K562 (cell line): ENCODE results near the gene FOXJ1. TPM values are rescaled to one million over a fixed set of nuclear protein-coding genes. Genes with fewer than 3 reads are reported as not detected.
A peak's percentile ranks its signal among the peaks of the same experiment; 100 is the strongest.

Experiments
- ATAC-seq: fragments of 200-7000 bp; cut with Tn5 transposase; 3 replicates; pipeline ENCODE4 v1.9.1; 2020; ENCODE audit warnings: moderate library complexity
- BruUV-seq: library from RNA; stranded (reverse); fragments of 400-500 nt; replicated peaks from 2 replicates; lab custom pipeline; 2021; lab: Mats Ljungman, UMichigan
- CTCF ChIA-PET: fragments of 300-600 bp; formaldehyde crosslinking; extraction: SDS; loops from one replicate; lab custom pipeline; 2021; ENCODE audit warnings: low intra/inter-chr PET ratio; lab: Yijun Ruan, JAX
- POLR2A ChIA-PET: fragments of 300-600, 350-650 bp; sonication (Branson Sonifier 250); formaldehyde crosslinking; extraction: SDS; loops from one replicate; lab custom pipeline; 2021; ENCODE audit warnings: antibody characterized with exemption, inconsistent platforms; lab: Yijun Ruan, JAX
- DNase-seq, 4 experiments: peaks; one replicate each; pipeline versions ENCODE4 v3.0.0 to v3.0.0-alpha.2; 2011 to 2018; ENCODE audit warnings: low spot score in 3 of 4, mixed read lengths in 3 of 4; ENCODE audit errors: extremely low read depth in 1 of 4
- FAIRE-seq: peaks from 2 replicates; lab custom pipeline; 2011; peaks lifted over from hg19 to GRCh38; lab: Jason Lieb, UNC
- H2AFZ ChIP-seq: 2 replicates; pipeline ENCODE4 v1.6.0; 2011; ENCODE audit warnings: low read depth, low read length, control low read depth, inconsistent platforms
- H3K27ac ChIP-seq: fragments of 200-600 bp; 3 replicates; pipeline ENCODE4 v1.8.0; 2011; ENCODE audit warnings: low read depth, mild to moderate bottlenecking, control low read depth, inconsistent platforms, low read length, moderate library complexity, mixed read lengths; ENCODE audit errors: extremely low read depth
- H3K27me3 ChIP-seq, 2 experiments: fragments of 300-600 bp in 1 of 2; 2 replicates in 1 of 2; 3 replicates in 1 of 2; pipeline versions ENCODE4 v1.6.0 to v1.8.0; 2011; ENCODE audit warnings: inconsistent platforms in 2 of 2, low read length in 2 of 2, mild to moderate bottlenecking in 1 of 2, mixed read lengths in 1 of 2, moderate library complexity in 1 of 2; ENCODE audit not compliant: control insufficient read depth in 2 of 2, insufficient read depth in 2 of 2
- H3K36me3 ChIP-seq: fragments of 300-600 bp; 3 replicates; pipeline ENCODE4 v1.8.0; 2011; ENCODE audit warnings: mild to moderate bottlenecking, low read length, inconsistent platforms; ENCODE audit not compliant: control insufficient read depth, insufficient read depth
- H3K4me1 ChIP-seq, 2 experiments: fragments of 200-600 bp in 1 of 2; replicated peaks in 1 of 2; 2 replicates in 1 of 2; 3 replicates in 1 of 2; pipeline versions ENCODE4 v1.5.1 to v1.8.0; 2011; ENCODE audit warnings: inconsistent platforms in 2 of 2, low read length in 2 of 2, mild to moderate bottlenecking in 1 of 2, mixed read lengths in 1 of 2, moderate library complexity in 1 of 2; ENCODE audit not compliant: control insufficient read depth in 2 of 2, insufficient read depth in 2 of 2
- H3K4me2 ChIP-seq: 2 replicates; pipeline ENCODE4 v1.6.1; 2011; ENCODE audit warnings: low read length, control low read depth, inconsistent platforms, mixed read lengths; ENCODE audit not compliant: insufficient read depth
- H3K4me3 ChIP-seq: fragments of 200-600 bp; sonication (generic), shearing (Covaris generic); 2 replicates; pipeline ENCODE4 v1.5.1; 2016; ENCODE audit warnings: control low read depth, inconsistent platforms
- H3K79me2 ChIP-seq: fragments of 200-600 bp; 3 replicates; pipeline ENCODE4 v1.8.0; 2011; ENCODE audit warnings: low read length, inconsistent platforms; ENCODE audit not compliant: control insufficient read depth, insufficient read depth
- H3K9ac ChIP-seq, 2 experiments: 2 replicates each; pipeline versions ENCODE4 v1.6.0 to v1.6.1; 2011; ENCODE audit warnings: low read depth in 2 of 2, low read length in 2 of 2, control low read depth in 1 of 2, inconsistent platforms in 1 of 2, mild to moderate bottlenecking in 1 of 2, mixed read lengths in 1 of 2; ENCODE audit not compliant: insufficient read depth in 1 of 2
- H3K9me1 ChIP-seq: one replicate; pipeline ENCODE4 v1.6.0; 2011; ENCODE audit warnings: inconsistent platforms, mild to moderate bottlenecking, low read length, moderate library complexity; ENCODE audit not compliant: control insufficient read depth, insufficient read depth
- H3K9me3 ChIP-seq: replicated peaks from 2 replicates; pipeline ENCODE4 v1.5.1; 2011; ENCODE audit warnings: low read depth, low read length, inconsistent platforms; ENCODE audit not compliant: control insufficient read depth, insufficient read depth
- H4K20me1 ChIP-seq: replicated peaks from 2 replicates; pipeline ENCODE4 v1.6.1; 2011; ENCODE audit warnings: low read length, inconsistent platforms, mixed read lengths; ENCODE audit not compliant: control insufficient read depth, insufficient read depth
- BCOR ChIP-seq: fragments of 450-650 bp; IDR thresholded peaks from 2 replicates; pipeline ENCODE4 v1.6.1; 2016
- BRD9 ChIP-seq: fragments of 450-650 bp; IDR thresholded peaks from 2 replicates; pipeline ENCODE4 v1.6.1; 2018; ENCODE audit warnings: low read depth; ENCODE audit not compliant: partially characterized antibody
- FOXJ2 ChIP-seq: fragments of 200-800 bp; sonication (Bioruptor generic); IDR thresholded peaks from 2 replicates; pipeline ENCODE4 v1.6.1; 2016; ENCODE audit warnings: missing genetic modification characterization, missing compliant biosample characterization
- KDM1A ChIP-seq, 2 experiments: fragments of 450-650 bp; IDR thresholded peaks; 2 replicates each; pipeline ENCODE4 v1.6.1; 2016; ENCODE audit warnings: mild to moderate bottlenecking in 2 of 2
- MEF2A ChIP-seq: IDR thresholded peaks from 2 replicates; pipeline ENCODE4 v1.6.1; 2011; ENCODE audit warnings: low read depth, mild to moderate bottlenecking, low read length, moderate library complexity; ENCODE audit not compliant: control insufficient read depth
- MEIS2 ChIP-seq: fragments of 450-650 bp; IDR thresholded peaks from 2 replicates; pipeline ENCODE4 v1.6.1; 2014; ENCODE audit warnings: mild to moderate bottlenecking; ENCODE audit not compliant: partially characterized antibody
- NELFE ChIP-seq: IDR thresholded peaks from 2 replicates; pipeline ENCODE4 v1.6.1; 2011; ENCODE audit warnings: mild to moderate bottlenecking; ENCODE audit not compliant: insufficient read depth, insufficient read length
- POLR2H ChIP-seq: IDR thresholded peaks from 2 replicates; pipeline ENCODE4 v1.6.1; 2016; ENCODE audit warnings: missing genetic modification characterization, low read depth, mild to moderate bottlenecking, control low read depth, missing compliant biosample characterization, moderate library complexity
- SNRNP70 ChIP-seq: fragments of 200-400 bp; formaldehyde crosslinking; optimal IDR thresholded peaks from 2 replicates; pipeline ENCODE3; 2017; ENCODE audit warnings: low read depth, low read length
- WHSC1 ChIP-seq: IDR thresholded peaks from one replicate; pipeline ENCODE4 v1.6.1; 2012; ENCODE audit warnings: low read length, control low read depth, inconsistent platforms
- ZBTB8A ChIP-seq: fragments of 450-650 bp; IDR thresholded peaks from 2 replicates; pipeline ENCODE4 v1.6.1; 2018; ENCODE audit warnings: mild to moderate bottlenecking, moderate library complexity; ENCODE audit not compliant: partially characterized antibody
- ZNF143 ChIP-seq: sonication (generic); formaldehyde crosslinking; IDR thresholded peaks from 2 replicates; pipeline ENCODE4 v1.9.0; 2022; ENCODE audit warnings: mild to moderate bottlenecking, missing genetic modification reagents
- WGBS: fragments of 100-300 bp; shearing (Covaris generic); methylation state at CpG from one replicate; pipeline ENCODE4 v1.1.6; 2016; ENCODE audit warnings: low coverage, mixed read lengths; ENCODE audit not compliant: insufficient coverage; ENCODE audit errors: missing lambda C conversion rate; 5-methylcytosine and 5-hydroxymethylcytosine counted together
- in situ Hi-C: fragments of 300-500 bp; cut with MboI; formaldehyde crosslinking; loops from 4 replicates; pipeline ENCODE4 v1.15.0; 2018; ENCODE audit warnings: inconsistent platforms, mixed read lengths
- intact Hi-C: fragments of 100-400 bp; cut with micrococcal nuclease; formaldehyde crosslinking; loops from 2 replicates; pipeline ENCODE4 v1.14.2; 2022
- polyA plus RNA-seq, 8 experiments: library from polyadenylated mRNA; depleted of rRNA in 4 of 8; stranded (reverse) in 5 of 8; unstranded in 3 of 8; fragments of >200 nt; fragmentation: Nextera tagmentation in 2 of 8; fragmentation: Illumina TruSeq in 1 of 8; extraction: Ambion mirVana in 2 of 8; extraction: Trizol in 1 of 8; gene quantifications; 2 replicates each; pipeline versions ENCODE4 v1.2.1 to v1.2.3, GENCODE V29; 2011 to 2014; ENCODE audit warnings: inconsistent platforms in 1 of 8, missing spikeins in 1 of 8
- total RNA-seq, 7 experiments: library from RNA; depleted of rRNA in 6 of 7; stranded (reverse); fragments of >200 nt in 6 of 7; fragmentation: Illumina TruSeq in 2 of 7; extraction: Trizol in 2 of 7; gene quantifications; 2 replicates each; pipeline versions ENCODE4 v1.2.1 to v1.2.3, GENCODE V29; 2011 to 2021; ENCODE audit warnings: low replicate concordance in 1 of 7
- TF ChIP-seq, protein P1 (sequence below), 3 experiments: IDR thresholded peaks in 2 of 3; conservative IDR thresholded peaks in 1 of 3; 2 replicates each; pipeline ENCODE4 v1.5.1; 2011 to 2012; ENCODE audit warnings: low read length in 3 of 3, mild to moderate bottlenecking in 3 of 3, control low read depth in 2 of 3, improper control_type of control experiment in 1 of 3, inconsistent platforms in 1 of 3, low read depth in 1 of 3, mixed read lengths in 1 of 3, moderate library complexity in 1 of 3; ENCODE audit not compliant: insufficient read depth in 2 of 3
- TF ChIP-seq, protein P2 (sequence below): fragments of 250-450 bp; sonication (Bioruptor Pico); IDR thresholded peaks from 2 replicates; pipeline ENCODE4 v1.4.0; 2020; ENCODE audit warnings: mild to moderate bottlenecking
- TF ChIP-seq, protein P3 (sequence below): fragments of 250-450 bp; sonication (Bioruptor Pico); IDR thresholded peaks from 2 replicates; pipeline ENCODE4 v1.8.0; 2021; ENCODE audit warnings: borderline replicate concordance, mild to moderate bottlenecking, moderate library complexity; ENCODE audit not compliant: poor library complexity, severe bottlenecking

FOXJ1 gene
- total and polyA plus RNA-seq, 9 of the 15 experiments (the other 6 are each of a cell fraction or from before 2014, with no cell fraction given), result 0.07 TPM; not detected in 8

DNA sequence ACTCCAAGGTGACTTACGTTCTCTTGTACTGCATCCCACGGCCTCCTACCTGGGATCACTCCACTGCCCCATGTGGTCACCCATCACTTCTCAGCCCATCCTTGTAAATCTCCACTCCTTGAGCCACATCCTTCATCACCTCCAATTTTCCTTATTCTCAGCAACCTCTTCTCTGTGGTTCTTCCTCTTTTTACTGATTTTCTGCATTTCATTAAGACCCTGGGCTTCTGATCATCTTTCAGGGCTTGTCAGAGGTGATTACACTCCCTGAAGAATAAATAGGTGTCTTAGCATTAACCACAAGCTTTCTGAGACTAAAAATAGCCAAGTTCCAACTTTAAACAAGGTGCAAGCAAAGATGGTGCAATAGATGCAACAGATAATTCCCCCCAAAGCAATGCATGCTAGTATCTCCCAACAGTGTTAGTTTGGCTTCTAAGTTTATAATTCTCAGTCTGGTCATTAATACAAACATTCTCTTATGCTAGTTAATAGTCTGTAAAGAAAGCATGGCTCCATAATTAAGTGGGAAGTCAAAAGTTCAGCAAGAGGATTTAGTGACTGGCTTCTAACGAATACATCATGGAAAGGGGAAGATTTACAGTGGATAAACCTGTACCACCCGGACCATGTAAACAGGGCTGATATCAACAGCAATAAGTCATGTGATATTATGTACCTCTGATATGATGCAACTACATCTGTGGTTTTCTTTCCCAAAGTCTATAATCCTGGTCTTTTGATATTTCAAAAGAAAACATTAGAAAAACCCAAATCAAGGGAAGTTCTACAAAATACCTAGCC, 47.4 kb upstream of the FOXJ1 start:
- peaks cover 34% of the 10 kb centered on the region for H3K79me2 ChIP-seq
- no peak overlapping the region for H2AFZ ChIP-seq
- H3K9ac ChIP-seq, result no peak overlapping the region; a peak in 1 of 4 replicates
- no peaks in the 10 kb centered on the region for H3K9me1 ChIP-seq
- peaks cover 24 to 33% of the 10 kb centered on the region in 2 experiments for H3K4me1 ChIP-seq
- no peaks in the 10 kb centered on the region for H3K27me3 ChIP-seq
- H3K4me2 ChIP-seq, result peak overlapping the region; percentile 2; the same call in 1 of the 2 replicates
- H3K9me3 ChIP-seq, result no peaks in the 10 kb centered on the region
- no peak for DNase-seq
- WGBS, result 34% methylated on average over 4 of the region's 4 CpGs
- no peak overlapping the region; the same call in 1 of the 3 replicates for H3K27ac ChIP-seq
- ATAC-seq, result peak; percentile 54
- FAIRE-seq, result no peak
- ChIA-PET POLR2A (interaction anchor here (1.0 to 2.4 kb wide), 8 partner anchors 8 to 91 kb away, joined by 3 to 12 read pairs (median 5); no protein-coding TSS in a partner anchor), CTCF (no interaction called here)
- no peaks in the 10 kb centered on the region for H4K20me1 ChIP-seq
- intact Hi-C loops (loop anchor here (5.0 kb wide), 1 partner anchor 34 kb away; no protein-coding TSS in a partner anchor), in situ Hi-C loops (no loop called here)
- H3K4me3 ChIP-seq, result no peak overlapping the region
- no TSS peak for BruUV-seq
- H3K36me3 ChIP-seq, result peaks cover 10% of the 10 kb centered on the region; the same call in 1 of the 3 replicates
- TF ChIP-seq BCOR, result no peak
- TF ChIP-seq, protein P1, sequence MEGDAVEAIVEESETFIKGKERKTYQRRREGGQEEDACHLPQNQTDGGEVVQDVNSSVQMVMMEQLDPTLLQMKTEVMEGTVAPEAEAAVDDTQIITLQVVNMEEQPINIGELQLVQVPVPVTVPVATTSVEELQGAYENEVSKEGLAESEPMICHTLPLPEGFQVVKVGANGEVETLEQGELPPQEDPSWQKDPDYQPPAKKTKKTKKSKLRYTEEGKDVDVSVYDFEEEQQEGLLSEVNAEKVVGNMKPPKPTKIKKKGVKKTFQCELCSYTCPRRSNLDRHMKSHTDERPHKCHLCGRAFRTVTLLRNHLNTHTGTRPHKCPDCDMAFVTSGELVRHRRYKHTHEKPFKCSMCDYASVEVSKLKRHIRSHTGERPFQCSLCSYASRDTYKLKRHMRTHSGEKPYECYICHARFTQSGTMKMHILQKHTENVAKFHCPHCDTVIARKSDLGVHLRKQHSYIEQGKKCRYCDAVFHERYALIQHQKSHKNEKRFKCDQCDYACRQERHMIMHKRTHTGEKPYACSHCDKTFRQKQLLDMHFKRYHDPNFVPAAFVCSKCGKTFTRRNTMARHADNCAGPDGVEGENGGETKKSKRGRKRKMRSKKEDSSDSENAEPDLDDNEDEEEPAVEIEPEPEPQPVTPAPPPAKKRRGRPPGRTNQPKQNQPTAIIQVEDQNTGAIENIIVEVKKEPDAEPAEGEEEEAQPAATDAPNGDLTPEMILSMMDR (IDR thresholded peaks at IDR 0.05 in 2 of 3, conservative IDR thresholded peaks at IDR 0.05 in 1 of 3; ENCODE audit: insufficient read depth in 2 of 3, low read depth in 1 of 3, low read length in 3 of 3), result peak in 1 of 3 experiments; percentile 26; a peak in 1 of 6 replicates
- TF ChIP-seq ZNF143 (CRISPR knock-in tag), result no peak
- no peak for TF ChIP-seq NELFE
- TF ChIP-seq, protein P2, sequence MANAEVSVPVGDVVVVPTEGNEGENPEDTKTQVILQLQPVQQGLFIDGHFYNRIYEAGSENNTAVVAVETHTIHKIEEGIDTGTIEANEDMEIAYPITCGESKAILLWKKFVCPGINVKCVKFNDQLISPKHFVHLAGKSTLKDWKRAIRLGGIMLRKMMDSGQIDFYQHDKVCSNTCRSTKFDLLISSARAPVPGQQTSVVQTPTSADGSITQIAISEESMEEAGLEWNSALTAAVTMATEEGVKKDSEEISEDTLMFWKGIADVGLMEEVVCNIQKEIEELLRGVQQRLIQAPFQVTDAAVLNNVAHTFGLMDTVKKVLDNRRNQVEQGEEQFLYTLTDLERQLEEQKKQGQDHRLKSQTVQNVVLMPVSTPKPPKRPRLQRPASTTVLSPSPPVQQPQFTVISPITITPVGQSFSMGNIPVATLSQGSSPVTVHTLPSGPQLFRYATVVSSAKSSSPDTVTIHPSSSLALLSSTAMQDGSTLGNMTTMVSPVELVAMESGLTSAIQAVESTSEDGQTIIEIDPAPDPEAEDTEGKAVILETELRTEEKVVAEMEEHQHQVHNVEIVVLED, result no peak
- TF ChIP-seq KDM1A (IDR thresholded peaks at IDR 0.05), result peak in 1 of 2 experiments; percentile 53; a peak in 2 of 4 replicates
- TF ChIP-seq MEIS2, result peak; percentile 60
- no peak for TF ChIP-seq ZBTB8A
- no peak for TF ChIP-seq WHSC1
- TF ChIP-seq FOXJ2 (tag), result peak; percentile 54; the same call in 1 of the 2 replicates
- TF ChIP-seq, protein P3, sequence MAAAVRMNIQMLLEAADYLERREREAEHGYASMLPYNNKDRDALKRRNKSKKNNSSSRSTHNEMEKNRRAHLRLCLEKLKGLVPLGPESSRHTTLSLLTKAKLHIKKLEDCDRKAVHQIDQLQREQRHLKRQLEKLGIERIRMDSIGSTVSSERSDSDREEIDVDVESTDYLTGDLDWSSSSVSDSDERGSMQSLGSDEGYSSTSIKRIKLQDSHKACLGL, result no peak
- TF ChIP-seq POLR2H, result 0 out of 2 replicates have a peak, but pooled peaks have one; percentile 26
- no peak for TF ChIP-seq BRD9
- no peak for TF ChIP-seq SNRNP70
- peak; percentile 40; the same call in 1 of the 2 replicates for TF ChIP-seq MEF2A
